Measurements from ENCODE around the gene CERS6.

DNA sequence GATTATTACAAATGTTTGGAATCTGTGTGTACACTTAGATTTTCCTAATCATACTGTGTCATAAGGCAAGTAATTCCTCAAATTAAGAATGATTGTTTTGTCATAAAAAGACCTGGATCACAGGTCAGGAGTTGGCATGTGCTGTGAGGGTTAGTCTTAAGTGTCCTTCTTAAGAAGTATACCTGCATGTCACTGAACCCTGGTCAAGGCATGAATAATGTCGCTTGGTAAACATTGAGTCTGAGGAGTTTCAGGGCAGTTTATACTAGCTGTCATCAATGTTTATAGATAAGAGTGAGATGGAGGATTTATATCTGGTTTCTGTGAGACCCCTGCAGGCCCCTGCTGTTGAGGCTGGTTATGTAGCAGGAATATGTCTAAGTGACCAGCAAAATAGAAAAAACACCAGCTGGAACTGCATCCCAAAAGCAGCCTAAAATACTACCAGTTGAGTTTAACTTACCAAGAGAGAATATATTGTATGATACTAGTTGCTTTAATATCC, 234.4 kb downstream of the CERS6 start:
- no peak for TF ChIP-seq CSDC2 (CRISPR knock-in tag; IDR thresholded peaks at IDR 0.05)
- TF ChIP-seq RARB (CRISPR knock-in tag; IDR thresholded peaks at IDR 0.05) = no peak
- TF ChIP-seq GLIS3 (CRISPR knock-in tag; IDR thresholded peaks at IDR 0.05) = no peak
- TF ChIP-seq, protein P1, sequence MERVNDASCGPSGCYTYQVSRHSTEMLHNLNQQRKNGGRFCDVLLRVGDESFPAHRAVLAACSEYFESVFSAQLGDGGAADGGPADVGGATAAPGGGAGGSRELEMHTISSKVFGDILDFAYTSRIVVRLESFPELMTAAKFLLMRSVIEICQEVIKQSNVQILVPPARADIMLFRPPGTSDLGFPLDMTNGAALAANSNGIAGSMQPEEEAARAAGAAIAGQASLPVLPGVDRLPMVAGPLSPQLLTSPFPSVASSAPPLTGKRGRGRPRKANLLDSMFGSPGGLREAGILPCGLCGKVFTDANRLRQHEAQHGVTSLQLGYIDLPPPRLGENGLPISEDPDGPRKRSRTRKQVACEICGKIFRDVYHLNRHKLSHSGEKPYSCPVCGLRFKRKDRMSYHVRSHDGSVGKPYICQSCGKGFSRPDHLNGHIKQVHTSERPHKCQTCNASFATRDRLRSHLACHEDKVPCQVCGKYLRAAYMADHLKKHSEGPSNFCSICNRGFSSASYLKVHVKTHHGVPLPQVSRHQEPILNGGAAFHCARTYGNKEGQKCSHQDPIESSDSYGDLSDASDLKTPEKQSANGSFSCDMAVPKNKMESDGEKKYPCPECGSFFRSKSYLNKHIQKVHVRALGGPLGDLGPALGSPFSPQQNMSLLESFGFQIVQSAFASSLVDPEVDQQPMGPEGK (CRISPR knock-in tag; IDR thresholded peaks at IDR 0.05; ENCODE audit: borderline replicate concordance) = no peak
- no peak for TF ChIP-seq ZFP3 (CRISPR knock-in tag; IDR thresholded peaks at IDR 0.05)
- TF ChIP-seq ZFP30 (CRISPR knock-in tag; IDR thresholded peaks at IDR 0.05) = no peak
- TF ChIP-seq ISL1 (CRISPR knock-in tag; IDR thresholded peaks at IDR 0.05) = no peak
- TF ChIP-seq TCF4 (CRISPR knock-in tag; IDR thresholded peaks at IDR 0.05; ENCODE audit: borderline replicate concordance) = no peak
- TF ChIP-seq, protein P2, sequence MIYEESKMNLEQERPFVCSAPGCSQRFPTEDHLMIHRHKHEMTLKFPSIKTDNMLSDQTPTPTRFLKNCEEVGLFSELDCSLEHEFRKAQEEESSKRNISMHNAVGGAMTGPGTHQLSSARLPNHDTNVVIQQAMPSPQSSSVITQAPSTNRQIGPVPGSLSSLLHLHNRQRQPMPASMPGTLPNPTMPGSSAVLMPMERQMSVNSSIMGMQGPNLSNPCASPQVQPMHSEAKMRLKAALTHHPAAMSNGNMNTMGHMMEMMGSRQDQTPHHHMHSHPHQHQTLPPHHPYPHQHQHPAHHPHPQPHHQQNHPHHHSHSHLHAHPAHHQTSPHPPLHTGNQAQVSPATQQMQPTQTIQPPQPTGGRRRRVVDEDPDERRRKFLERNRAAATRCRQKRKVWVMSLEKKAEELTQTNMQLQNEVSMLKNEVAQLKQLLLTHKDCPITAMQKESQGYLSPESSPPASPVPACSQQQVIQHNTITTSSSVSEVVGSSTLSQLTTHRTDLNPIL (CRISPR knock-in tag; IDR thresholded peaks at IDR 0.05; ENCODE audit: low read depth) = no peak
- no peak for TF ChIP-seq OSR1 (CRISPR knock-in tag; IDR thresholded peaks at IDR 0.05)
- no peak for TF ChIP-seq ZNF565 (CRISPR knock-in tag; conservative IDR thresholded peaks at IDR 0.05; ENCODE audit: low read depth)
- TF ChIP-seq TOX (CRISPR knock-in tag; IDR thresholded peaks at IDR 0.05; ENCODE audit: borderline replicate concordance) = no peak
